A549 (cell line): ENCODE results near the gene DOC2A. TPM values are rescaled to one million over a fixed set of nuclear protein-coding genes. Genes with fewer than 3 reads are reported as not detected.

Experiments
- ATAC-seq, 2 experiments: fragments of 200-7000 bp in 1 of 2; fragments of >200 bp in 1 of 2; cut with Nextera tagmentation in 1 of 2; cut with Tn5 transposase in 1 of 2; 3 replicates each; pipeline versions ENCODE4 v1.8.0 to v1.9.1; 2018 to 2020; ENCODE audit warnings: mild to moderate bottlenecking in 1 of 2, moderate library complexity in 1 of 2
- CTCF ChIA-PET: fragments of 300-600 bp; sonication (Branson Sonifier 250); formaldehyde crosslinking; extraction: SDS; loops from one replicate; lab custom pipeline; 2021; ENCODE audit warnings: antibody characterized with exemption, inconsistent platforms; lab: Yijun Ruan, JAX
- POLR2A ChIA-PET: fragments of 350-600 bp; formaldehyde crosslinking; extraction: SDS; loops from one replicate; lab custom pipeline; 2021; ENCODE audit warnings: antibody characterized with exemption, inconsistent platforms; lab: Yijun Ruan, JAX
- DNase-seq, 2 experiments: peaks; one replicate each; pipeline versions ENCODE4 v3.0.0 to v3.0.0-alpha.2; 2011 to 2016; ENCODE audit warnings: low read depth in 1 of 2, low spot score in 1 of 2
- FAIRE-seq: peaks from 2 replicates; lab custom pipeline; 2011; peaks lifted over from hg19 to GRCh38; lab: Jason Lieb, UNC
- H3K27ac ChIP-seq, 2 experiments: fragments of >200 bp; sonication (Bioruptor Twin); formaldehyde crosslinking; 3 replicates each; pipeline ENCODE4 v1.5.1; 2016 to 2017
- H3K4me1 ChIP-seq: fragments of >200 bp; sonication (Bioruptor Twin); formaldehyde crosslinking; 3 replicates; pipeline ENCODE4 v1.6.1; 2016
- H3K4me2 ChIP-seq: fragments of >200 bp; sonication (Bioruptor Twin); formaldehyde crosslinking; 3 replicates; pipeline ENCODE4 v1.6.1; 2016
- H3K4me3 ChIP-seq: fragments of >200 bp; sonication (Bioruptor Twin); formaldehyde crosslinking; 3 replicates; pipeline ENCODE4 v1.5.1; 2016
- H3K9me3 ChIP-seq: fragments of >200 bp; sonication (Bioruptor Twin); formaldehyde crosslinking; 3 replicates; pipeline ENCODE4 v1.6.1; 2016
- CHD4 ChIP-seq: fragments of 200-600 bp; sonication (generic); IDR thresholded peaks from 2 replicates; pipeline ENCODE4 v1.6.1; 2016; ENCODE audit warnings: antibody characterized with exemption, mild to moderate bottlenecking, borderline replicate concordance
- EHF ChIP-seq: fragments of 250-450 bp; sonication (Bioruptor Pico); IDR thresholded peaks from 2 replicates; pipeline ENCODE4 v1.5.0; 2020; ENCODE audit warnings: mild to moderate bottlenecking
- ESRRA ChIP-seq: fragments of 150-350 bp; IDR thresholded peaks from 2 replicates; pipeline ENCODE4 v1.6.1; 2014; ENCODE audit warnings: mild to moderate bottlenecking, low read length, borderline replicate concordance
- FOSB ChIP-seq: fragments of 250-450 bp; sonication (Bioruptor Pico); IDR thresholded peaks from 2 replicates; pipeline ENCODE4 v1.5.0; 2020; ENCODE audit warnings: mild to moderate bottlenecking, moderate library complexity
- HEYL ChIP-seq: fragments of 250-450 bp; sonication (Bioruptor Pico); IDR thresholded peaks from 2 replicates; pipeline ENCODE4 v1.8.0; 2021; ENCODE audit warnings: mild to moderate bottlenecking, moderate library complexity
- HOXA7 ChIP-seq: fragments of 250-450 bp; sonication (Bioruptor Pico); IDR thresholded peaks from 2 replicates; pipeline ENCODE4 v1.5.0; 2020; ENCODE audit warnings: mild to moderate bottlenecking, moderate library complexity
- JUN ChIP-seq, 2 experiments: fragments of >200 bp; sonication (Bioruptor Twin); formaldehyde crosslinking; IDR thresholded peaks; 2 replicates in 1 of 2; 3 replicates in 1 of 2; pipeline ENCODE4 v1.6.1; 2016 to 2017
- KDM1A ChIP-seq: fragments of 200-600 bp; sonication (generic); IDR thresholded peaks from 2 replicates; pipeline ENCODE4 v1.6.1; 2016; ENCODE audit warnings: low read depth, mild to moderate bottlenecking
- MAZ ChIP-seq: fragments of 150-350 bp; IDR thresholded peaks from 2 replicates; pipeline ENCODE4 v1.6.1; 2014; ENCODE audit warnings: antibody characterized with exemption, low read depth, low read length, borderline replicate concordance
- MYC ChIP-seq: IDR thresholded peaks from 2 replicates; pipeline ENCODE4 v1.6.1; 2012; ENCODE audit warnings: mild to moderate bottlenecking, inconsistent platforms, low read length, improper control_type of control experiment, borderline replicate concordance
- NFE2L2 ChIP-seq: fragments of 150-350 bp; conservative IDR thresholded peaks from 2 replicates; pipeline ENCODE4 v1.6.1; 2014; ENCODE audit warnings: low read length
- RAD21 ChIP-seq, 2 experiments: fragments of >200 bp in 1 of 2; sonication (Bioruptor Twin) in 1 of 2; formaldehyde crosslinking in 1 of 2; IDR thresholded peaks in 1 of 2; conservative IDR thresholded peaks in 1 of 2; 2 replicates in 1 of 2; 3 replicates in 1 of 2; pipeline ENCODE4 v1.6.1; 2012 to 2018; ENCODE audit warnings: inconsistent platforms in 1 of 2
- SMC3 ChIP-seq: fragments of >200 bp; sonication (Bioruptor Twin); formaldehyde crosslinking; IDR thresholded peaks from 3 replicates; pipeline ENCODE4 v1.6.1; 2018; ENCODE audit warnings: inconsistent platforms
- TFCP2L1 ChIP-seq: fragments of 250-450 bp; sonication (Bioruptor Pico); IDR thresholded peaks from 2 replicates; pipeline ENCODE4 v1.5.0; 2021; ENCODE audit warnings: mild to moderate bottlenecking
- ZNF302 ChIP-seq: fragments of 250-450 bp; sonication (Bioruptor Pico); IDR thresholded peaks from 2 replicates; pipeline ENCODE4 v1.9.0; 2021; ENCODE audit warnings: inconsistent platforms, mild to moderate bottlenecking, moderate library complexity
- WGBS: methylation state at CpG from one replicate; pipeline ENCODE4 v1.1.6; 2017; ENCODE audit errors: missing lambda C conversion rate; 5-methylcytosine and 5-hydroxymethylcytosine counted together
- polyA plus RNA-seq, 4 experiments: library from polyadenylated mRNA; depleted of rRNA in 3 of 4; stranded (reverse); fragments of >200 nt; fragmentation: RNase III in 1 of 4; extraction: RNeasy Plus Mini Kit Qiagen cat#74134 plus additional on column Dnase treatment in 1 of 4; gene quantifications; 2 replicates in 3 of 4; 3 replicates in 1 of 4; pipeline ENCODE4 v1.2.3, GENCODE V29; 2011 to 2017
- TF ChIP-seq, protein P1 (sequence below): fragments of 450-650 bp; IDR thresholded peaks from 2 replicates; pipeline ENCODE4 v1.6.1; 2014; ENCODE audit warnings: antibody characterized with exemption
- TF ChIP-seq, protein P2 (sequence below): fragments of 150-350 bp; IDR thresholded peaks from 2 replicates; pipeline ENCODE4 v1.6.1; 2014; ENCODE audit warnings: low read depth, mild to moderate bottlenecking, low read length
- TF ChIP-seq, protein P3 (sequence below): fragments of 250-450 bp; sonication (Bioruptor Pico); IDR thresholded peaks from 2 replicates; pipeline ENCODE4 v1.5.0; 2020; ENCODE audit warnings: low read depth, mild to moderate bottlenecking, moderate library complexity

The DOC2A gene
- polyA plus RNA-seq, 2 of the 4 experiments (the other 2 are of a cell fraction): 2.5 to 5.5 TPM

DNA sequence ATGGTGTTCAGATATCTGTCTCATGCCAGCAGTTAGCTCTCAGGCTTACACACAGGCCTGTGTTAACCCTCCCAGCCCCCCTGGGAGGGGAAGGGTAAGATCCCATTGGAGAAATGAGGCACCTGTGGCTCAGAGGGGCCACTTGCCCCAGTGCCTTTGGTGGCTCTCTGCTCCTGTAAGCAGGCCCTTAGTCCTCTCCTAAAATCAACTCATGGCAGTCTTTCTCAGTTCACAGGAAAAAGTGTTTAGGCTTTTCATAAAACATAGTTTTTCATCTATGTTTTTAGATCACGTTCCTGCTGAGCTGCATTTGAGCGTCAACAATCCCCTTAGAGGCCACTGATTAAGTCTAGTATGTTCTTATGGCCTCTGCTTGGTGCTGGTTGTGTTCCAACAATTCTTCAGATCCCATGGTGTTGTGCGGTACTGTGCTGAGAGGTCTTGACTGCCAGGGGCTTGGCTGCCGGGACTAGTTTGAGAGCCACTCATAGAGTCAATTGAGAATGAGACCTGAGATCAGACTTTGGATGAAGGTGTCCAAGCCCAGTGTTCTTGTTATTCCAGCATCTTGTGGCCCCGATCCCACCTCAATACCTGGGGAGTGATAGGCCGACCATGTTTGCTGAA lies 26.6 kb downstream of the DOC2A start:
- no peak overlapping the region for H3K4me2 ChIP-seq
- no peak overlapping the region for H3K4me3 ChIP-seq
- H3K27ac ChIP-seq: no peak overlapping the region
- POLR2A ChIA-PET: no interaction called here
- 89% methylated on average over 6 of the region's 6 CpGs for WGBS
- CTCF ChIA-PET: interaction anchor here (0.9 to 5.3 kb wide), 6 partner anchors 9 to 48 kb away, joined by 3 to 22 read pairs (median 4); partner anchors contain the start of gene TAOK2
- FAIRE-seq: no peak
- ATAC-seq: no peak
- DNase-seq: no peak
- H3K9me3 ChIP-seq: no peaks in the 10 kb centered on the region
- no peak for TF ChIP-seq SMC3
- TF ChIP-seq RAD21 (conservative IDR thresholded peaks at IDR 0.05 in 1 of 2, IDR thresholded peaks at IDR 0.05 in 1 of 2): no peak
- TF ChIP-seq ESRRA: no peak
- TF ChIP-seq, protein P1, sequence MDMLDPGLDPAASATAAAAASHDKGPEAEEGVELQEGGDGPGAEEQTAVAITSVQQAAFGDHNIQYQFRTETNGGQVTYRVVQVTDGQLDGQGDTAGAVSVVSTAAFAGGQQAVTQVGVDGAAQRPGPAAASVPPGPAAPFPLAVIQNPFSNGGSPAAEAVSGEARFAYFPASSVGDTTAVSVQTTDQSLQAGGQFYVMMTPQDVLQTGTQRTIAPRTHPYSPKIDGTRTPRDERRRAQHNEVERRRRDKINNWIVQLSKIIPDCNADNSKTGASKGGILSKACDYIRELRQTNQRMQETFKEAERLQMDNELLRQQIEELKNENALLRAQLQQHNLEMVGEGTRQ: no peak
- TF ChIP-seq, protein P2, sequence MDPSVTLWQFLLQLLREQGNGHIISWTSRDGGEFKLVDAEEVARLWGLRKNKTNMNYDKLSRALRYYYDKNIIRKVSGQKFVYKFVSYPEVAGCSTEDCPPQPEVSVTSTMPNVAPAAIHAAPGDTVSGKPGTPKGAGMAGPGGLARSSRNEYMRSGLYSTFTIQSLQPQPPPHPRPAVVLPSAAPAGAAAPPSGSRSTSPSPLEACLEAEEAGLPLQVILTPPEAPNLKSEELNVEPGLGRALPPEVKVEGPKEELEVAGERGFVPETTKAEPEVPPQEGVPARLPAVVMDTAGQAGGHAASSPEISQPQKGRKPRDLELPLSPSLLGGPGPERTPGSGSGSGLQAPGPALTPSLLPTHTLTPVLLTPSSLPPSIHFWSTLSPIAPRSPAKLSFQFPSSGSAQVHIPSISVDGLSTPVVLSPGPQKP: no peak
- TF ChIP-seq KDM1A: no peak
- TF ChIP-seq TFCP2L1 (CRISPR knock-in tag): no peak
- TF ChIP-seq EHF: no peak
- TF ChIP-seq MAZ: no peak
- no peak for TF ChIP-seq HOXA7 (CRISPR knock-in tag)
- TF ChIP-seq FOSB: no peak
- no peak for TF ChIP-seq CHD4
- TF ChIP-seq MYC: no peak
- TF ChIP-seq HEYL (CRISPR knock-in tag): no peak
- TF ChIP-seq JUN (IDR thresholded peaks at IDR 0.05): no peak
- H3K4me1 ChIP-seq: no peaks in the 10 kb centered on the region

DNA sequence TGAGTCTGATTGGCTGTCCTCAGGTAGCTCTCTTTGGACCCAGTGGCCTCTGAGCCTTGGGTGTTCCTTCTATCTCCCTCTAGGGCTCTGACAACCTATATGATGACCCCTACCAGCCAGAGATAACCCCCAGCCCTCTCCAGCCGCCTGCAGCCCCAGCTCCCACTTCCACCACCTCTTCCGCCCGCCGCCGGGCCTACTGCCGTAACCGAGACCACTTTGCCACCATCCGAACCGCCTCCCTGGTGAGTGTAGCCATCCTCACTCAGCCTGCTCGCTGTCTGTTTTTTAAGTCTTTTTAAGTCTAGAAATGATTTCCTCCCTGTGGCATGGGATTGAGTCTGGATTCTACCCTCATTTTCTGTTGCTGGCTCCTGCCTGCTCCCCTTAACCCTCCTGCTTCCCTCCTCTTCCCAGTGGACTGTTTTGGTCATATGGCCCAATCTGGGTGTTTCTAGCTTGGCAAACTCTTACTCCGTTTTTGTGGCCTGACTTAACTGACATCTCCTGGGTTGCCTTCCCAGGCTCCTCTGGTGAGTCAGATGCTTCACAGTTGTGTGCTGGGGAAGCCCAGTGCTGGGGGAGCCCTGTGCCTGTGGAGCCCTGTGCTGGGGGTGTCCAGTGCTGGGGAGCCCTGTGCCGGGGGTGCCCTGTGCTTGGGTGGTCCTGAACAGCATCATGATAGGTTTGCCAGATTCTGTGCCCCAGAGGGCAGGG lies 27.2 kb downstream of the DOC2A start:
- ChIA-PET POLR2A (no interaction called here), CTCF (interaction anchor here (1.0 to 5.3 kb wide), 6 partner anchors 9 to 38 kb away, joined by 3 to 22 read pairs (median 4); partner anchors contain the start of gene TAOK2)
- Histone ChIP-seq H3K27ac (no peak overlapping the region), H3K4me1 (no peaks in the 10 kb centered on the region), H3K4me2 (no peak overlapping the region), H3K9me3 (no peaks in the 10 kb centered on the region), H3K4me3 (no peak overlapping the region)
- no peak for ATAC-seq
- no peak for TF ChIP-seq HOXA7 (CRISPR knock-in tag)
- TF ChIP-seq NFE2L2: no peak
- TF ChIP-seq KDM1A: no peak
- TF ChIP-seq, protein P3, sequence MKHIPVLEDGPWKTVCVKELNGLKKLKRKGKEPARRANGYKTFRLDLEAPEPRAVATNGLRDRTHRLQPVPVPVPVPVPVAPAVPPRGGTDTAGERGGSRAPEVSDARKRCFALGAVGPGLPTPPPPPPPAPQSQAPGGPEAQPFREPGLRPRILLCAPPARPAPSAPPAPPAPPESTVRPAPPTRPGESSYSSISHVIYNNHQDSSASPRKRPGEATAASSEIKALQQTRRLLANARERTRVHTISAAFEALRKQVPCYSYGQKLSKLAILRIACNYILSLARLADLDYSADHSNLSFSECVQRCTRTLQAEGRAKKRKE (CRISPR knock-in tag): no peak
- no peak for TF ChIP-seq ZNF302 (CRISPR knock-in tag)
- WGBS: 85% methylated on average over 12 of the region's 12 CpGs
- DNase-seq: no peak
- no peak for FAIRE-seq
